Left renal pelvis (tissue), 4 donors: ENCODE results near the gene ZDHHC14. TPM values are rescaled to one million over a fixed set of nuclear protein-coding genes. Genes with fewer than 3 reads are reported as not detected.

Experiments
- DNase-seq, 4 donors: peaks; one replicate each; pipeline ENCODE4 v3.0.0-alpha.2; 2013; ENCODE audit warnings: low read depth in 4 of 4, low spot score in 3 of 4
- polyA plus RNA-seq, 4 donors: library from polyadenylated mRNA; unstranded; fragments of 120-200 nt; gene quantifications; one replicate each; pipeline ENCODE4 v1.2.1, GENCODE V29; 2013; ENCODE audit not compliant: insufficient read length in 4 of 4

The ZDHHC14 gene
- polyA plus RNA-seq, 4 donors: 14.3 to 25.1 (median 21.5) TPM

GRCh38 chr6:157436944-157437336 is 56.0 kb downstream of the ZDHHC14 start:
- no peak for DNase-seq

GRCh38 chr6:157438611-157439111 is 57.7 kb downstream of the ZDHHC14 start:
- no peak for DNase-seq

- DNase-seq: no peak
Measured at GRCh38 chr6:157440171-157440570, 59.2 kb downstream of the ZDHHC14 start.

- no peak for DNase-seq
Measured at GRCh38 chr6:157442291-157442690, 61.3 kb downstream of the ZDHHC14 start.

GRCh38 chr6:157443066-157443800 is 62.2 kb downstream of the ZDHHC14 start:
- no peak for DNase-seq

GRCh38 chr6:157445277-157446009 is 64.5 kb downstream of the ZDHHC14 start:
- DNase-seq: no peak

GRCh38 chr6:157447735-157448134 is 66.7 kb downstream of the ZDHHC14 start:
- DNase-seq: no peak

- no peak for DNase-seq
Measured at GRCh38 chr6:157449610-157450009, 68.6 kb downstream of the ZDHHC14 start.

- no peak for DNase-seq
Measured at GRCh38 chr6:157450931-157451742, 70.1 kb downstream of the ZDHHC14 start.

- DNase-seq: no peak
Measured at GRCh38 chr6:157452096-157452495, 71.1 kb downstream of the ZDHHC14 start.

GRCh38 chr6:157453131-157453530 is 72.1 kb downstream of the ZDHHC14 start:
- DNase-seq: no peak

- DNase-seq: no peak
Measured at GRCh38 chr6:157453978-157454377, 73.0 kb downstream of the ZDHHC14 start.

- no peak for DNase-seq
Measured at GRCh38 chr6:157454762-157455714, 74.0 kb downstream of the ZDHHC14 start.

- DNase-seq: no peak
Measured at GRCh38 chr6:157455731-157456523, 74.9 kb downstream of the ZDHHC14 start.

- no peak for DNase-seq
Measured at GRCh38 chr6:157456524-157456829, 75.5 kb downstream of the ZDHHC14 start.

- no peak for DNase-seq
Measured at GRCh38 chr6:157457787-157458186, 76.8 kb downstream of the ZDHHC14 start.

- no peak for DNase-seq
Measured at GRCh38 chr6:157459327-157459726, 78.3 kb downstream of the ZDHHC14 start.

GRCh38 chr6:157460182-157460999 is 79.4 kb downstream of the ZDHHC14 start:
- DNase-seq: no peak
